GM21576 (cell line): ENCODE measurements around the gene KCNJ11.

Experiments
- ATAC-seq: cut with Tn5 transposase; IDR thresholded peaks from one replicate; pipeline ENCODE4 v1.9.1; 2021; ENCODE audit warnings: mild to moderate bottlenecking, moderate library complexity; ENCODE audit not compliant: unreplicated experiment

KCNJ11 gene

DNA sequence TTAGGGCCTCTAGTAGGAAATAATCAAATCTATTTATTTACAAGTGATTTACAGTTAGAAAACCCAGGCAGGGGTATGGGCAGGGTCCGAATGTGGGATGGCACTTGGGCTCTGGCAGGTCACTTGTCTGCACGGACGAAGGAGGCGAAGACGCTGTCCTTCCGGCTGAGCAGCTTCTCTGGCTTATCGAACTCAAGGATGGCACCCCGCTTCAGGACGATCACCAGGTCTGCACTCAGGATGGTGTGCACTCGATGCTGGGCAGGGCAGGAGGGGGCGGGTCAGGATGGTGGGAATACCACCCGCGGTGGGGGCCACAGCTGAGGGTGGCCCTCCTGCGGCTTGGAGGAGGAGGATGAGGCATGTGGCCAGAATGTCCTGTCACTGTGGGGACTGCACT lies 4.4 kb upstream of the KCNJ11 start:
- ATAC-seq = no peak

DNA sequence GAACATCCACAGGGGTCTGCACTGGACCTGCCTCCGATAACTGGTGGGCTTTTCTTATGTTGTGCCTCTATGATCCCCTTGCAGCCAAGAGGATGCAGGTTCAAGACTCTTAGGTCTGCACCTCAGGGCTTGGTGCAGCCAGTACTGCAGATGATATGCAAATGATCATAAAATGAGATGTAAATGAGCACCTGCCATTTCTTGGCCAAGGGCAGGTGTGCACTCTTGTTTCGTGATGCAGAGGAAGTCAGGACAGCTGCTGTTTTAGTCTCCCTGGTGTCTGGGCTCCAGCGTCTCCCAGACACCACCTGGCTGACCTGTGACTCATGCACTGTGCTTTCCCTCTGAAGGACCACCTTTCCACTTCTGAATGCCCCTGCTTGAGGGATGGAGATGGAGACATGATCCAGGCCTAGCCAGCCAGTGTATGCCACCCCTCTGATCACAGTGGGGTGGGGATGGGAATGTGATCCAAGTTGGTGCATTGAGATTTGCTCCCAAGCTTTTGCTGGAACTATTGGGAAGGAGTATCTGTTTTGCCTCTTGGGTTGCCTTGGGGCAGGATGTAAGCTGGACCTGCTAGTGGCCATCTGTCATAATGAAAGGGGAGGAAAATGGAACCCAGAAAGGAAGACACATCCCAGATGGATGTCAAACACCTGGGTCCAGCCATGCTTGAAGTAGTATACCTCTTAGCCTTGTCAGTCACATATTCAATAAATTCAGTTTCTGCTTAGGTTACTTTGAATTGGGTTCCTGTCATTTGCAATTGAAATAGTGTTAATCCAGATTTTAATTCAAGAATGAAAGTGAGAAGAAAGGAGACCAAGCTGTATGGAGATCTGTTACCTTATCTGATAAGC lies 3.3 kb upstream of the KCNJ11 start:
- no peak for ATAC-seq

DNA sequence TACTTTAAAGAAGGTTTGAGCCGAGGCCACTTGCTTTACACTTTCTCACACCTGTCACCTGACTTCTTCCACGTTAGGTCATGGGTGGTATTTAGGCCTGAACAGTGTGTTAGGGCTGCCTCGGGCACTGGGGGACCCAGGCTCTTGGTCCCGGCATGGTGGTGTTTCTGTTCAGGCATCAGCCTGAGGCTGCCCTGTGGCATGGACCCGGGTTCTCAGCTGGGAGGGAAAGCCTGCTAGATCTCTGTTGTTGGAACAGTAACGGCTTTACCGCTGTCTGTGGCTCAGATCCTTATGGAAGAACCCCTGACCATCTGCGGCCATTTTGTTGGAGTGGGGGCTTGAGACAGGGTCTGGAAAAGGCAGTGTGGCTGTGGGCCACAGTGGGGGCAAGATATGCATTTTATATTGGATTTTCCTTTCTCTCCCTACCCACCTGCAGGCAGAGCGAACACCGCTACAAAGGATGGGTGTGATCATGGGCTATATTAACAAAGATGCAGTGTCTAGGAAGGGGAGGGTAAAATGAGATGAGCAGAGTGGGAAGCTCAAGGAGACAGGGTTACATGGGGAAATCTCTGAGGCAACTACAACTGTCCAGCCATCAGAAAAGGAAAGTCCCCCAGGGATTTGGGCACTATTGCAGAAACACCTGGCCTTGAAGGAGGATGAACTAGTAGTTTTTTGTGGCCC lies 1.6 kb upstream of the KCNJ11 start:
- ATAC-seq = no peak

DNA sequence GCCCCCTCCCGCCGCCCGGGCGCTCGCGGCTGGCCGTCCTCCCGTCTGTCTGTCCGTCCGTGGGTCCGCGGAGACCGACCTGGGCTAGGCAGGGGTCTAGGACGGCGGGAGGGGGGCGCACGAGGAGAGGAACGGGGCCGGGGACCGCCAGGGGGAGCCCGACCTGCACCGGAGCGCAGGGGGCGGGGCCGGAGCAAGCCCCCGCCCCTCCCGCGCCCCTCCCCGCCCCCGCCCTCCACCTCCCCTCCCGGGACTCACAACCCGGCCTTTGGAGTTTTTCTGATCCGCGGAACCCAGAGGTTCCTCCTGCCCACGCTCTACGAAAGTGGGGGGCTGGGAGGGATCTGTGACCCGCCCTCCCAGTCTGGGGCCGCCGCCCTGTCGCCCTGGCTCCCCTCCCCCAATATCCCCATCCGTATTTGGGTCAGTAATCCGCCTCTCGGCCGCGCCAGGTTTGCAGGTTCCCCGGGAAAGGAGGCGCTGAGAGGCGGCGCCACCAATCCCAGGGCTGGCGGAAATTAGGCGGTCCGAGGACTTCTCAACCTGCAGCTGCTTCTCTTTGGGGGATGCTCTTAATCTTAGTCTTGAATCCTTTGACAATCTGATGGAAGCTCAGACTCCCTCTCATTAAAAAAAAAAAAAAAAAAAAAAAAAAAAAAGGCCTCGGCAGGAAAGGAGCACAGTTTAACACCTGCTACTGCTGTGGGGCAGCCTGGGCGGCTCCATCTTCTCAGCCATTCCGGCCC lies 925 bp upstream of the KCNJ11 start:
- peak; percentile 50 for ATAC-seq

DNA sequence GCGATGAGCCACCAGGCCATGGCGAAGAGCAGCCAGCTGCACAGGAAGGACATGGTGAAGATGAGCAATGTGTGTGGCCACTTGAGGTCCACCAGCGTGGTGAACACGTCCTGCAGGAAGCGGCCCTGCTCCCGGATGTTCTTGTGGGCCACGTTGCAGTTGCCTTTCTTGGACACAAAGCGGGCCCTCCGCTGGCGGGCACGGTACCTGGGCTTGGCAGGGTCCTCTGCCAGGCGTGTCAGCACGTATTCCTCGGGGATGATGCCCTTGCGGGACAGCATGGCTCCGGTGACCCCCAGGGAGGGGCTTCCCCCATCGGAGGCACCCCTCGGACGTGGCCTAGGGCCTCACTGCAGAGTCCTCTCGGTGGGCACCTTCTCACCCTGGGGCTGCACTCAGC lies 648 bp downstream of the KCNJ11 start:
- no peak for ATAC-seq

DNA sequence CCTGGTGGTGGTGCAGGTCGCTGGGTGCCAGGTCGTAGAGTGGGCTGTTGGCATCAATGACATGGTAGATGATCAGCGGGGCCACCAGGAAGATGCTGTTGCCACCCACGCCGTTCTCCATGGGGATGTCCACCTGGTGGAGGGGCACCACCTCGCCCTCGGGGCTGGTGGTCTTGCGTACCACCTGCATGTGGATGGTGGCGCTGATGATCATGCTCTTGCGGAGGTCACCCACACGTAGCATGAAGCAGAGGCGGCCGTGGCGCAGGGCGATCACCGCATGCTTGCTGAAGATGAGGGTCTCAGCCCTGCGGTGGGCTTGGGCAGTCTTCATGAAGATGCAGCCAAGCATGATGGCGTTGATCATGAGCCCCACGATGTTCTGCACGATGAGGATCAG lies 1.2 kb downstream of the KCNJ11 start:
- no peak for ATAC-seq

DNA sequence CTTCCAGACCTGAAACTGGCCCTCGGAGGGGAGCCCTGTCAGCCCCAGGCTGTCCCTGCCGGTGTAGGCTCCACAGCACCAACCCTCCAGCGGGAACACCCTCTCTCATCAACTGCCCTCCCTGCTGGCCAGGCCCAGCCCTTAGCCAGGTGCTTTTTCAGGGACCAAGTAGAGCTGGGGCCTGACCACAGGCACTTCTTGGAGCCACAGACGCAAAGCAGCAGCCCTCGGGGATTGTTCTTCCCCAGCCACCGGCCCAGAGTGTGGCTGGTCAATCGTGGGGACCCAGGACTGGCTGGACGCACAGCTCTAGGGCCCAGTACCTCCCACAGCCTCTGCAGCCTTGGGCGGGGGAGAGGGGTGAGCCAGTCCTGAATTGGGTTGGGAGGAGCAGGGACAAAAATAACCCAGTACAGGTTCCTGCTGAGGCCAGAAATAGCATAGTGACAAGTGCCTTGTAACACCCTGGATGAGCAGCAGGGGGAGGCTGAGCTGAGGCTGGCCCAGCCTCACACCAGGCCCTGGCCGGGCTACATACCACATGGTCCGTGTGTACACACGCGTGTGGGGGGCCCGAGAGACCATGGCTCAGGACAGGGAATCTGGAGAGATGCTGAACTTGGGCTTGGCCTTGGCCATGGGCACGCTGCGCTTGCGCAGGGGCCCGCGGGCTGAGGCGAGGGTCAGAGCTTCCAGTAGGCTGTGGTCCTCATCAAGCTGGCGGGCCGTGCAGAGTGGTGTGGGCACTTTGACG lies 2.0 kb downstream of the KCNJ11 start:
- ATAC-seq = peak; percentile 54

DNA sequence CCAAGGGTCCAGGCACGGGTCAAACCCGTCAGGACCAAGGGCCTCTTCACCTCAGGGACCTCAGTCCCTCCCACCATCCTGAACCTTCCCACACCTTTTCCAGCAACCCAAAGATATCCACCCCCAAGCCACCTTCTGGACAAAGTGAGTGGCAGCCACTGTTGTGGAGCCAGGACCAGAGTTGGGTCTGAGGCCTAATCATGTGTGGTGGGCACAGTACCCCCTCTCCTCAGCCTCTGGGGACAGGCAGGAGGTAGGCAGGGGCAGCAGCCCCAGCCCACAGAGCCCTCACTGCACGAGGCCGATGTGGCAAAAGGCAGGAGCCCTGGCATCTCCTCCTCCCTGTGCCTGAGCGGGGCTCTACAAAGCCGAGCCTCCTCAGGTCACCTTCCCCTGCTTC lies 2.5 kb downstream of the KCNJ11 start:
- ATAC-seq = no peak

DNA sequence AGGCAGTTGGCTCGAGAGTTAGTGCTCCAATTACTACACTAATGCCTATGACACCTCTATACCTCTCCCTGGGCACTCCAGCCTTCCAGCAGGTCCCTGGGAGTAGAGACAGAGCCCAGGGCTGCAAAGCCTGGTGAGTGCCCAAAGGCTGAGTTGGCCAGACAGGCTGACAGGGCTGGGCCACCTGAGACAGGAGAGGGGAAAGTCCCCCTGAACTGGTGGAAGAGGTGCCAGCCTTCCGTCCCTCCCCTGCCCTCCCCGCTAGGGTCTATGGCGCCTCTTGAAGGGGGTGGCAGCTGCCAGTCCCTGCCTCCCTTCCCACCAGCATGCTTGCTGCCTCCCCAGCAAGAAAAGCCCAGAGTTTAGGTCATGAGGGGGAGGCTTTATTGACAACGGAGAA lies 3.0 kb downstream of the KCNJ11 start:
- ATAC-seq = no peak

DNA sequence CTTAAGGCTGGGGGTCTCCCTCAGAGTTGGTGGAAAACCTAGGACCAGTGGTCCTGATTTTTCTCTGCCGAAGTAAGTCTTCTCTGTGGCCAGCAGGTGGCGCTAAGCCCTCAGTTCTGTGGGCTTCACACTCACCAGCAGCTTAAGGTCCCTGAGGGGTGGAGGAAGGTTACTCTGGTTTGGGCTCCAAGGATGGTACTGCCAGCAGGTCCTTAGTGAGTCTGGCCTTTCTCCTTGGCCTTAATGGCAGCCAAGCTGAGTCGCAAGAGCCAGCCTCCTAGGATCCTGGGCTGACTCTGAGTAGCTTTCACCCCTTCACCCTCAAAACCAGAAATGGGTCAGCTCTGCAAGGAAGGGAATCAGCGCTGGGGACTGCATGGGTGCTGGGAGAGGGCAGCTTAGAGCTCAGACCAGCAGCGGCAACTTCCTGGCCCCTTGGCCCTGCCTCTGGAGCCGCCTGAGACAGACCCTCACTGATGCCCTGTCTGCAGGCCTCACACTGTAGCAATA lies 4.4 kb downstream of the KCNJ11 start:
- peak; percentile 45 for ATAC-seq

DNA sequence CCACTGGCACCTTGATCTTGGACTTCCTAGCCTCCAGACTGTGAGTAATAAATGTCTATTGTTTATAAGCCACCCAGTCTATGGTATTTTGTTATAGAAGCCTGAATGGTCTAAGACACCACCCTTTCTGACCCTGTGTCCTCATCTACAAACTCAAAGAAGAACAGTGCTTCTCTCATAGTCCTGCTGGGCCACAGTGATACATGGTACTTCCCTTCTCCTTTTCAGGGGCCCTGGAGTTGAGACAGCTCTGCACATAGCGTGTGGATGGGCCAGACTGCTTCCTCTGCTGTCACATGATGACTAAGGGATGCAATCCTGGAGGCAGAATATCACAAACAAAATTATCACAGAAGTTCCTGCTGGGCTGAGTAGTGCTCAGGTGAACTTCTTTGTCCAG lies 5.0 kb downstream of the KCNJ11 start:
- no peak for ATAC-seq

DNA sequence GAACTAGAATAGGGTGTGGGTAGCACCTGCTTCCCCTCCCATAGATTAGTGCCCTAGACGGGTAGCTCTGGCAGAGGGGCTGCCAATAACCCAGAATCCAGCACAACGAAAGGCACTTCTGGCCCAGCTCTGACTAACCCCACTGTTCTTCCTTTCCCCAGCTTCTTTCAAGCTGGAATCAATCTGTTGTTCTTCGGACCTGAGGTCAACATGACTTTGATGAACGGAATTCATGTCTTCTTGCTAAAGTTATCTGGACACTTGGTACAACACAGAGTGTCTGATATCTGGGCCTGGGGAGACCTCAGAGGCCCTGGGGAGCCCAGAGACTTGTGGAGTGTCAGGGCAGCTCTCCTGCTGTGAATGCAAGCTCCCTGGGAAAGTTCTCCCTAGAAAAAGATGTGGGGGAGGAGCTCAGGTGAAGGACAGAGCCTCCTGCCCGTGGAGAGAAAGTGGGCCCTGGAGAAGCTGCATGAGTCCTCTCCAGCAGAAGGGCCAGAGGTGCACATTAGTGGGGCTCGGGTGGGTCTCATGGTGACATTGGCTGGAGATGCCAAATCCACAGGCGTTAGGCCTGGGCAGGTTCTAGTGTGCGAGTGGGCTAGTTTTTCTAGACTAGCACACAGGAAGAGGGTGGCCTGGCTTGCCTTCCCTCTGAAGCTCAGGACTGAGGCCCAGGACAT lies 6.3 kb downstream of the KCNJ11 start:
- ATAC-seq = no peak

DNA sequence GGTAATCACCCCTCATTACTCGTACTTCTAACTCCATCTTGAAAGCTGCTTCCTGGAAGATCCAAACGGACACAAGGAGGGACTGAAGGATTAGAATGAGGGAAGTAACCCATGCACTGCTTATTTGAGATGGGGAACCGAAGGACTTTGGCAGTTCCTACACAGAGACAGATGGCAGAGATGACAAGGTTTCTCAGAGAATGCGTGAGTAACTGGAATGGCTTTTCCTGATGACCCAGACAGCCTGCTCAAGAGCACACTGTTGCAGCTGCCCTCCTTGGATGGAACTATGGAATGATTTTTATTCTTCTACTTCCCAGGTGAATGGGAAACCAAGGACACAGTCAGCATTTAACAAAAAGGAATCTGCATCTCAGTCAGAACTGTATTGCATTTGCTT lies 7.3 kb downstream of the KCNJ11 start:
- ATAC-seq = no peak

DNA sequence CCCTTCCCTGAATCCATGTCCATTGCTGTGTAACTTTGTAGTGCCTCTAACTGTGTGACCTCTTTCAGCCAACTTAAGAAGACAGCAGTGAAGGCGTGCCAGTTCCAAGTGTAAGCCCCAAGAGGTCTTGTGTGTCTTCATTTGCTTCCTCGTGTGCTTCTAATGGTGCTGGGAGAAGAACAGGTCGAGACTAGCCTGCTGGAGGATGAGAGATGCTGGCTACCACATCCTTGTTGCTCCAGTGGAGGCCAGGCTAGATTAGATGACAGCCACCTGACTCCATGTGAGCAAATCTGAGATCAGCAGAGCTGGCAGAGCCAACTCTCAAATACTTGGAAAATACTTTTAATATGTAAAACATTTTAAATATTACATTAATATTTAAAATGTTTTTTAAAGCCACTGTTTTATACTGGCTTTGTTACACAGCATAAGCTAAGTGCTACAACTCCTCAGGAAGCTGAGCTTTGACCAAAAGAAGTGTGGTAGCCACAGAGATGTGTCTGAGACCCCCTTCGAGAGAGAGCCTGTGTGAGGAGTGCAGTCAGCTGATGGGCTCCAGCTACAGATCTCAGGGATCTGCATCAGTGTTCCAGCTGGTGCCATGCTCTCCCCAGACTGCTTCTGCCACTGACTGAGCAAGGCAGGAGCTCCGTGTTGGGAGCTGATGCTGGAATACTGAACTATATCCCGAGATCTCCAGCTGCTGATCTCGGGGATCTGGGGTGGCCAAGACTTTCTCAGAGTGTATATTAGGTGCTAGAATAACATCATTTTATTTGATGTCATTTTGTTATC lies 8.9 kb downstream of the KCNJ11 start:
- no peak for ATAC-seq

DNA sequence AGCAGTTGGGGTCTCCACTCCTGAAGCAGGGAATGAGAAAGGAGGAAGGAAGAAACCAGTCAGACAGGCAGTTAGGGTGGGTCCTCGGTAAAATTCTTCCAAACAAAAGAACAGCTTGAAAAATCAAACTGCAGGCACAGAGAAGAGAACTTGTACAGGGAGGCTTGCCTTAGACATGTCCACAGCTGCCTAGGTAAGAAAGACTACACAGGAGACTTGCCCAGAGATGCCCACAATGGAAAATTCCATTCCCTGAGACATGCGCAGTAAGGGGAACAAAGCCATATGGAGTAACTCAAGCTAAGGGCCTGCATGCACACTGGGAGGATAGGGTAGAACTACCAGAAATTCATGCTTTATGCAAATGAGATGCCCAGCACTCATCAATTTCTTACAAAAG lies 9.8 kb downstream of the KCNJ11 start:
- no peak for ATAC-seq

DNA sequence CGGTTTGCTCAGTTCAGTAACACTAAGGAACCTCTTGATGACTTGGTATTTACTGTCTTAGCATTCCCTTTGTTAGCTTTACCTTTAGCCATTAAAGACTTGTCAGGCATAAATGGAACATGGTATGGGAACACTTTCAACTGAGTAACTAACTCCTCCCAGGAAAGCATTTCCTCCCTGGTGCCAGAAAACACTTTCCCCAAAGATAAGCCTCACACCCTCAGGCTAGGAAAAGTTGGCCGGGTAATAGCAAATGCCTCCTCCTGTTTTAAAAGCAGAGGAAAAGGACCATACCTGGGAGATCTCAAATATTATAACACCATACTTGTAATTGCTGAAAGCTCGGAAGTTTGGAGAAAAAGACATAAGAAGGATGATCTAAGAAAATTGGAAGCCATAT lies 12.0 kb downstream of the KCNJ11 start:
- ATAC-seq = no peak

DNA sequence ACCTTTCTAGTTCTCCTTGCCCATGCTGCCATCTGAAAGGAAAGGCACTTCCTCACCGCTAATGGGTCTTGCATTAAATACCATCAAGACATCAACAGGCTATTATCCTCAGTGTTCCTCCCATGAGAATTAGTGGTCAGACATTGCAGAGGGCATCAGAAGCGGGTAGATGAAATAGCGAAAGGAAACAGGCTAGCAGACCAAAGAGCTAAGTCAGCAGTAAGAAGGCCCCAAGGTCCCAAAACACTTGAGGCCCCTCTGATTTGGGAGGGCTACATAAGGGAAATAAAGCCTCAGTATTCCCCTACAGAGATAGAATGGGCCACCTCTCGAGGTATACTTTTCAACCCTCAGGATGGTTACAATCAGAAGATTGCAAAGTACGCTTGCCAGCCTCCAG lies 12.9 kb downstream of the KCNJ11 start:
- no peak for ATAC-seq

DNA sequence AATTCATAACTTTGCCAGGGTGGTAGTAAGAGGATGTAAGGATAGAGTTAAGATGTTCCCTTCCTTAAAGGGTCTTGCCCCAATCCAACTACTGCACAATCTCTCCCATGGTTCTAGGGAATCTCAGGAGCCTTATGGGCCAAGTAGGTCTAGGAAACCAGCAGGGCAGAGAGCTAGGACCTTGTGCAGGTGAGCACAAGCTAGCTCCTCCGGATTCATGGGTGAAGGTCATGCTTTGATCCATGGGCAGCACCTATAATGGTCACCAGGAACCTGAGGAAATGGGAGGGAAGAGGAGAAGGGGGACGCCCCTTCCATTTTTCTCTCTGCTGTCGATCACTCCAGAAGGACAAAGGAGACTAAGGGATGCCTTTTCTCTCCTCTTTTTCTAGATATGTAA lies 16.8 kb downstream of the KCNJ11 start:
- ATAC-seq = no peak

DNA sequence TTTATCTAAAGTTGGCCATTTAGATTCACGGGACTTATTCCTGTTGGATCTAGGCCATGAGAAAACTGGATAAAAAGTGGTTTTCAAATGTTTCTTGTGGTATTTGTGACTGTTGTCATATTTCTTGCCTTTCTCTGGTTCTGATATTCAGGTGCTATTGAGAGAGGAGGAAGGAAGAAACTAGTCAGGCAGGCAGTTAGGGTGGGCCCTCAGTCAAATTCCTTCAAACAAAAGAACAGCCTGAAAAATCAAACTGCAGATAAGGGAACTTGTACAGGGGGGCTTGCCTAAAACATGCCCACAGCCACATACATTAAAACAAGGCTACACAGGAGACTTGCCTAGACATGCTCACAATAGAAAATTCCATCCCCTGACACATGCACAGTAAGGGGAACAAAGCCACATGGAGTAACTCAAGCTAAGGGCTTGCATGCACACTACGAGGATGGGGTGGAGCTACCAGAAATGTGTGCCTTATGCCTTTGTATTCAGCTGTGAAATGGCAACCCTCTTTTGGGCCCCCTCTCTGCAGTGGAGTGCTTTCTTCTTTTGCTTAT lies 18.7 kb downstream of the KCNJ11 start:
- no peak for ATAC-seq
